H1 (cell line): ENCODE measurements around the gene CCDC197. TPM values are rescaled to one million over a fixed set of nuclear protein-coding genes. Genes with fewer than 3 reads are reported as not detected.

Experiments used
- CHD2 ChIP-seq: IDR thresholded peaks from 2 replicates; pipeline ENCODE4 v1.6.1; 2012; ENCODE audit warnings: low read length, improper control_type of control experiment
- GABPA ChIP-seq: IDR thresholded peaks from 2 replicates; pipeline ENCODE4 v1.6.1; 2011; ENCODE audit warnings: mild to moderate bottlenecking, low read length, moderate library complexity, borderline replicate concordance; ENCODE audit not compliant: insufficient read depth
- NRF1 ChIP-seq: IDR thresholded peaks from 2 replicates; pipeline ENCODE4 v1.6.1; 2011; ENCODE audit warnings: mild to moderate bottlenecking, low read depth, low read length, improper control_type of control experiment
- RBBP5 ChIP-seq: IDR thresholded peaks from 2 replicates; pipeline ENCODE4 v1.7.1; 2012; ENCODE audit warnings: low read depth, mild to moderate bottlenecking, inconsistent platforms, low read length, moderate library complexity, borderline replicate concordance
- TEAD4 ChIP-seq: IDR thresholded peaks from 2 replicates; pipeline ENCODE4 v1.6.1; 2012; ENCODE audit warnings: low read depth, low read length, inconsistent platforms, mixed read lengths
- ZNF274 ChIP-seq: IDR thresholded peaks from 2 replicates; pipeline ENCODE4 v1.7.0; 2012; ENCODE audit warnings: low read length, borderline replicate concordance; ENCODE audit errors: extremely low read depth
- polyA plus RNA-seq, 7 experiments: library from polyadenylated mRNA; depleted of rRNA in 3 of 7; stranded (reverse) in 5 of 7; unstranded in 2 of 7; fragments of >200 nt in 5 of 7; fragments of 200-250 nt in 2 of 7; gene quantifications; 1 replicate in 5 of 7; 2 replicates in 1 of 7; 4 replicates in 1 of 7; pipeline versions ENCODE4 v1.2.1 to v1.2.3, GENCODE V29; 2011 to 2013; ENCODE audit warnings: missing spikeins in 2 of 7, mixed read lengths in 2 of 7
- total RNA-seq: library from RNA; stranded (reverse); fragmentation: NEBNext Ultra II Directional; extraction: Animal tissue kit (Norgen Biotek cat#: 25700); gene quantifications from 2 replicates; pipeline ENCODE4 v1.2.1, GENCODE V29; 2021
- TF ChIP-seq, protein P1 (sequence below): IDR thresholded peaks from 2 replicates; pipeline ENCODE4 v1.6.1; 2011; ENCODE audit warnings: low read depth, mild to moderate bottlenecking, low read length; ENCODE audit not compliant: insufficient read depth
- TF ChIP-seq, protein P2 (sequence below): IDR thresholded peaks from 2 replicates; pipeline ENCODE4 v1.6.1; 2012; ENCODE audit warnings: inconsistent platforms
- TF ChIP-seq, protein P3 (sequence below), 3 experiments: IDR thresholded peaks; 1 replicate in 2 of 3; 2 replicates in 1 of 3; pipeline versions ENCODE4 v1.5.1 to v1.6.1; 2011; ENCODE audit warnings: low read length in 3 of 3, mild to moderate bottlenecking in 3 of 3, inconsistent platforms in 2 of 3, low read depth in 1 of 3, moderate library complexity in 1 of 3; ENCODE audit not compliant: insufficient read depth in 1 of 3; ENCODE audit errors: control extremely low read depth in 1 of 3

CCDC197 gene
- total and polyA plus RNA-seq, 2 of the 8 experiments (the other 6 are each of a cell fraction or from before 2014, with no cell fraction given), result not detected

DNA sequence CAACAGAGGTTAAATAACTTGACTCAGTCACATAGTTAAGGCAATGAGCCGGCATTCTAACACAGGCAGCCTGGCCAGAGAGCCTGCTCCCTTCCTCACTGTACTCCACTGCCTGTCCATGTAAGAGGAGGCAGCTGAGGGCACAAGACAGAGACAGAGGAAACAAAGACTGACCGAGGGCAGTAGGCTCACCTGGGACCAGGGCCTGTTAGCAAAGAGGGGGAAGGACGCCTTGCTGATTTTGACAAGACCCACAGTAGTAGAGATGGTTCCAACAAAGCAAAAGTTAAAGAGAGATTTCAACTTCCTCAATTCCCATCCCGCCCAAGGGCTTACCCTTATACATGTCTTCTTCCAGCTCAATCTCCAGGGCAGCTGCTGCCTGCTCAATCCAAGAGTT is 55.6 kb downstream of the CCDC197 start (continued):
- TF ChIP-seq, protein P1, sequence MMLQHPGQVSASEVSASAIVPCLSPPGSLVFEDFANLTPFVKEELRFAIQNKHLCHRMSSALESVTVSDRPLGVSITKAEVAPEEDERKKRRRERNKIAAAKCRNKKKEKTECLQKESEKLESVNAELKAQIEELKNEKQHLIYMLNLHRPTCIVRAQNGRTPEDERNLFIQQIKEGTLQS, result no peak
- no peak for TF ChIP-seq CHD2
- TF ChIP-seq GABPA, result no peak
- no peak for TF ChIP-seq TEAD4
- TF ChIP-seq ZNF274, result no peak
- TF ChIP-seq, protein P2, sequence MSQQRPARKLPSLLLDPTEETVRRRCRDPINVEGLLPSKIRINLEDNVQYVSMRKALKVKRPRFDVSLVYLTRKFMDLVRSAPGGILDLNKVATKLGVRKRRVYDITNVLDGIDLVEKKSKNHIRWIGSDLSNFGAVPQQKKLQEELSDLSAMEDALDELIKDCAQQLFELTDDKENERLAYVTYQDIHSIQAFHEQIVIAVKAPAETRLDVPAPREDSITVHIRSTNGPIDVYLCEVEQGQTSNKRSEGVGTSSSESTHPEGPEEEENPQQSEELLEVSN, result no peak
- TF ChIP-seq, protein P3, sequence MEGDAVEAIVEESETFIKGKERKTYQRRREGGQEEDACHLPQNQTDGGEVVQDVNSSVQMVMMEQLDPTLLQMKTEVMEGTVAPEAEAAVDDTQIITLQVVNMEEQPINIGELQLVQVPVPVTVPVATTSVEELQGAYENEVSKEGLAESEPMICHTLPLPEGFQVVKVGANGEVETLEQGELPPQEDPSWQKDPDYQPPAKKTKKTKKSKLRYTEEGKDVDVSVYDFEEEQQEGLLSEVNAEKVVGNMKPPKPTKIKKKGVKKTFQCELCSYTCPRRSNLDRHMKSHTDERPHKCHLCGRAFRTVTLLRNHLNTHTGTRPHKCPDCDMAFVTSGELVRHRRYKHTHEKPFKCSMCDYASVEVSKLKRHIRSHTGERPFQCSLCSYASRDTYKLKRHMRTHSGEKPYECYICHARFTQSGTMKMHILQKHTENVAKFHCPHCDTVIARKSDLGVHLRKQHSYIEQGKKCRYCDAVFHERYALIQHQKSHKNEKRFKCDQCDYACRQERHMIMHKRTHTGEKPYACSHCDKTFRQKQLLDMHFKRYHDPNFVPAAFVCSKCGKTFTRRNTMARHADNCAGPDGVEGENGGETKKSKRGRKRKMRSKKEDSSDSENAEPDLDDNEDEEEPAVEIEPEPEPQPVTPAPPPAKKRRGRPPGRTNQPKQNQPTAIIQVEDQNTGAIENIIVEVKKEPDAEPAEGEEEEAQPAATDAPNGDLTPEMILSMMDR (IDR thresholded peaks at IDR 0.05; ENCODE audit: control extremely low read depth in 1 of 3, insufficient read depth in 1 of 3, low read depth in 1 of 3, low read length in 3 of 3), result no peak
- no peak for TF ChIP-seq NRF1
- no peak for TF ChIP-seq RBBP5
